Activated B cell treated with CpG ODN at 0.5 μM for 24 hours (primary cell): Measurements from ENCODE around the gene STXBP2. TPM values are rescaled to one million over a fixed set of nuclear protein-coding genes. Genes with fewer than 3 reads are reported as not detected.

Experiments used
- ATAC-seq: fragments of 200-7000 bp; cut with Tn5 transposase; one replicate; pipeline ENCODE4 v1.10.0; 2021; ENCODE audit warnings: low read depth, mild to moderate bottlenecking, moderate library complexity
- CTCF ChIA-PET: fragments of 350-600 bp; sonication (Branson Sonifier 250); formaldehyde crosslinking; loops from one replicate; lab custom pipeline; 2021; ENCODE audit warnings: antibody characterized with exemption; lab: Charles Lee
- POLR2A ChIA-PET: fragments of 350-600 bp; sonication (Branson Sonifier 250); formaldehyde crosslinking; loops from one replicate; lab custom pipeline; 2021; ENCODE audit warnings: antibody characterized with exemption; lab: Charles Lee
- DNase-seq: peaks from one replicate; pipeline ENCODE4 v3.0.0; 2022
- H3K27ac Mint-ChIP-seq: one replicate; pipeline ENCODE4 v1.8.0; 2020; ENCODE audit warnings: mixed read lengths
- H3K27me3 Mint-ChIP-seq: one replicate; pipeline ENCODE4 v1.8.0; 2021; ENCODE audit warnings: mixed read lengths
- H3K36me3 Mint-ChIP-seq: one replicate; pipeline ENCODE4 v1.8.0; 2021; ENCODE audit warnings: low read depth, mixed read lengths
- H3K4me1 Mint-ChIP-seq: one replicate; pipeline ENCODE4 v1.8.0; 2021; ENCODE audit warnings: mixed read lengths
- H3K4me3 Mint-ChIP-seq: one replicate; pipeline ENCODE4 v1.8.0; 2020; ENCODE audit warnings: mild to moderate bottlenecking, mixed read lengths
- H3K9me3 Mint-ChIP-seq: one replicate; pipeline ENCODE4 v1.8.0; 2020; ENCODE audit warnings: mixed read lengths
- CTCF ChIP-seq: fragments of 200-600 bp; IDR thresholded peaks from one replicate; pipeline ENCODE4 v1.8.0; 2022; ENCODE audit warnings: antibody characterized with exemption, mild to moderate bottlenecking
- intact Hi-C: fragments of 100-400 bp; cut with micrococcal nuclease; formaldehyde crosslinking; loops from one replicate; pipeline ENCODE4 v1.15.1; 2024
- total RNA-seq: library from RNA; stranded (reverse); gene quantifications from 2 replicates; pipeline ENCODE4 v1.2.3, GENCODE V29; 2022

STXBP2 gene
- total RNA-seq, 1 donor from 2014 or later, result 176 TPM

- no peak overlapping the region for H3K27ac Mint-ChIP-seq
- H3K9me3 Mint-ChIP-seq, result no peaks in the 10 kb centered on the region
- CTCF ChIA-PET, result no interaction called here
- DNase-seq (no peak), ATAC-seq (no peak)
- H3K27me3 Mint-ChIP-seq, result peaks cover 11% of the 10 kb centered on the region
- TF ChIP-seq CTCF, result no peak
- POLR2A ChIA-PET, result no interaction called here
- H3K4me3 Mint-ChIP-seq, result no peak overlapping the region
- H3K36me3 Mint-ChIP-seq, result no peaks in the 10 kb centered on the region
- no peaks in the 10 kb centered on the region for H3K4me1 Mint-ChIP-seq
- intact Hi-C loops, result no loop called here
Observed at GRCh38 chr19:7607212-7607873, 29.6 kb upstream of the STXBP2 start.

- DNase-seq (no peak), ATAC-seq (no peak)
- Mint-ChIP-seq H3K27ac (no peak overlapping the region), H3K4me3 (no peak overlapping the region), H3K4me1 (no peaks in the 10 kb centered on the region), H3K36me3 (no peaks in the 10 kb centered on the region), H3K27me3 (peaks cover 11% of the 10 kb centered on the region), H3K9me3 (no peaks in the 10 kb centered on the region)
- intact Hi-C loops, result no loop called here
- no peak for TF ChIP-seq CTCF
- ChIA-PET POLR2A (interaction anchor here (0.6 to 1.0 kb wide), 3 partner anchors 15 to 55 kb away, joined by 4 to 10 read pairs (median 5); no protein-coding TSS in a partner anchor), CTCF (no interaction called here)
Observed at GRCh38 chr19:7607874-7608560, 28.9 kb upstream of the STXBP2 start.

GRCh38 chr19:7610491-7611240 is 26.2 kb upstream of the STXBP2 start:
- Mint-ChIP-seq H3K4me1 (no peaks in the 10 kb centered on the region), H3K27me3 (peaks cover 2% of the 10 kb centered on the region), H3K36me3 (no peaks in the 10 kb centered on the region), H3K27ac (no peak overlapping the region), H3K4me3 (no peak overlapping the region), H3K9me3 (no peaks in the 10 kb centered on the region)
- intact Hi-C loops, result no loop called here
- POLR2A ChIA-PET, result no interaction called here
- no peak for ATAC-seq
- TF ChIP-seq CTCF, result no peak
- CTCF ChIA-PET, result no interaction called here
- no peak for DNase-seq

GRCh38 chr19:7611541-7612279 is 25.2 kb upstream of the STXBP2 start:
- Mint-ChIP-seq H3K4me1 (no peaks in the 10 kb centered on the region), H3K9me3 (no peaks in the 10 kb centered on the region), H3K27ac (no peak overlapping the region), H3K36me3 (no peaks in the 10 kb centered on the region), H3K27me3 (peaks cover under 1% of the 10 kb centered on the region), H3K4me3 (no peak overlapping the region)
- CTCF ChIA-PET, result no interaction called here
- intact Hi-C loops, result no loop called here
- no peak for TF ChIP-seq CTCF
- POLR2A ChIA-PET, result no interaction called here
- DNase-seq (no peak), ATAC-seq (no peak)
